NCI-H2227 (cell line): ENCODE data around the gene RSBN1.

ENCODE experiments used
- DNase-seq: peaks from one replicate; lab custom pipeline; 2025; ENCODE audit not compliant: unreplicated experiment; lab: John Stamatoyannopoulos, UW

RSBN1 gene

DNA sequence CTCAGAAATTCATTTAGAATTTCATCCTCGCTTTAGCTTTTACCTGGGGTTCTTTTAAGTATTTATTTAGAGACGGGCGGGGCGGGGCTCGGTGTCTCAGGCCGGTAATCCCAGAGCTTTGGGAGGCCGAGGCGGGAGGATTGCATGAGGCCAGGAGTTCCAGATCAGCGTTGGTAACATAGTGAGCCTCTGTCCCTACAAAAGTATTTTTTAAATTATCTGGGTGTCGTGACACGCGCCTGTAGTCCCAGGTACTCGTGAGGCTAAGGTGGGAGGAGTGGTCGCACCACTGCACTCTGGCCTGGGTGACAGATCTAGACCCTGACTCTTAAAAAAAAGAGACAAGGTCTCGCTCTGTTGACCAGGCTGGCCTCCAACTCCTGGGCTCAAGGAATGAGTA is 942 bp upstream of the RSBN1 start:
- peak; percentile 41 for DNase-seq

GRCh38 chr1:113812661-113813135 is 422 bp upstream of the RSBN1 start:
- peak; percentile 77 for DNase-seq

DNA sequence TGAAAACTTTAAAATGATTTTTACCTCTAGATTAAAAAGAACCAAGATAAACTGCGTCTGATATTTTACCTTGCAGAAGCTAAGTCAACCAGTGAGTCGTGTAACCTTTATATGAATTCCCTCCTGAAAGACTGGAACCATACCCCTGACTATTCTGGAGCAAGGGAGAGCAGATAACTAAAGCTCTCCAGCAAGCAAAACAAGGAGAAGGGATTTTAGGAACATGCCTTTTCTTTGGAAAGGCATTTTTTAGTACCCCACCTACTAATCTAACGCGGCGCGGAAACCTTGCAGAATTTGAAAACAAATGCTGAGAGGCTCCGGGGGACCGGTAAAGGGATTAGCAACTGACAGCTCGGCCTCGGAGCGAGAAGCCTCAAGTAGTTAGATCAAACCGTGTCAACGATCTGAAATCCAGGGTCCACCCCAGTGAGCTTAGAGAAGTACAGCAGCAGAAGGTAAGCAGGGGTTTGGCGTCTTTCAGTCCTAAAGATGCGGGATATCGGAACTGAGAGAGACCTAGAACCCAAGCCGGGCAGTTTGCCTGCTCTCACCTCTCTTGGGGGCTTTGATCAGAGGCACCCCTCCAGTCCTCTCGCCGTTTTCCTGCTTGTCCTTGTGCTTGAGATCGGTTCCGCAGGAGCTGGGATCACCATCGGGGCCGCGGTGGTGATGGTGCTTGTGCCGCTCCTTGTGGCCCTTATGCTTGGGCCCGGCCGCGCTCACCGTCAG is 954 bp downstream of the RSBN1 start:
- peak; percentile 68 for DNase-seq

DNA sequence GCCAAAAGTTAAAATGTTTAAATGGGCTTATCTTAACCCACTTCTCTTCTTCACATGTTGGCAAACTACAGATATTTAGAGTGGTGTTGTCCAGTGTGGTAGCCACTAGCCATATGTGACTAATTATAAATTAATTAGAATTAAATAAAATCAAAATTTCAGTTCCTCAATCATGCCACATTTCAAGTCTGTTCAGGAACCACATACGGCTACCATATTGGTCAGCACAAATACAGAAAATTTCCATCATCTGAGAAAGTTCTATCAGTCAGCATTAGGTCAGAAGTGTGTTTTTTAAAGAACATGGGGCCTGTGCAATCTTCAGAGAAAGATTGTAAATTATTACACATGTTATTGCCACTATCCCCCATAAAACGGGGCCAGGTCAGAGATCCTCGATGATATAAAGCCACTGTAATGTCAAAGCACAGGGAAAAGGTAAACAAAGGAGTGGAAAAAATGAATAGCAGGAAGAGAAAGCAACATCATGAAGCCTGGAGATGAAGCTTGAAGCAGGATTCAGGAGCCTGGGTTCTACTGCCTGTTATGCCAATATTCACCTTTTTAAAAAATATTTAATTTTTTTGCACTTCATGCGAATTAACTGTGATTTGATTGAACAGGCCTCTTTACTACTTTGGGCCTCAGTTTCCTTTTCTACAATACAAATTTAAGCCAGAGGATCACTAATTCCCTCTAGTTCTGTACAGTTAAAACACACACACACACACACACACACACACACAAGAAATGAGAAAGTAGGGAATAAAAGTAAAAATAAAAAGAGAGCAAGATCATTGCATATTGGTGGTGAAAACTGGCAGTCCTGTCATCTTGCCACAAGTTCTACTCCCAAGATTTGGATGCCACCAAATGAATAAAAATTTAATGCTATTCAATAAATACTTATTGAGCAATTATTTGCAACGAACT is 2.3 kb downstream of the RSBN1 start:
- no peak for DNase-seq

DNA sequence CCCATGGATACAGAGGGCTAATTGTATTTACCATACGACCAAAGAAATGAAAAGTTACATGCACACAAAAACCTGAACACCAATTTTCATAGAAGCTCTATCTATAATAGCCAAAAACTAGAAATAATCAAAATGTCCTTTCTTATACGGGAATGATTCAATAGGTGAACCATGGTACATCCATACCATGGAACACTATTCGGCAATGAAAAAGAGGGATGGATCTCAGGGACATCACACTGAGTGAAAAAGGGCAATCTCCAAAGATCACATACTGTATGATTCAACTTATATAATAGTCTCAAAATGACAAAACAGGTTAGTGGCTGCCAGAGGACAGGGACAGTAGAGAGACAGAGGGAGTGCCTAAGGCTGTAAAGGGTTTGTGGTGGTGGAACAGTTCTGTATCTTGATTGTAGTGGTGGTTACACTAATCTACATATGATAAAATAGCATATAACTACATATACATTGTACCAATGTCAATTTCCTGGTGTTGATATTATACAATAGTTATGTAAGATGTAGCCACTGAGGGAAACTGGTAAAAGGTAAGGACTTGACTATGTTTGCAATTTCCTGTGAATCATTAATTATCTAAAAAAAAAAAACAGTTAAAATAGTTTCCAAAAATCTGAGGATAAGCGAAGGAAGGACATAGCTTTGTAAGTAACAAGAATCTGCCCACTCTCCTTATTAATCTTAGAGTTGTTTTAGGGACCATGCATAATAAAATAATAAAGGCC is 3.7 kb downstream of the RSBN1 start:
- DNase-seq = no peak

- DNase-seq = no peak
Measured at GRCh38 chr1:113805639-113806038, 6.6 kb downstream of the RSBN1 start.

DNA sequence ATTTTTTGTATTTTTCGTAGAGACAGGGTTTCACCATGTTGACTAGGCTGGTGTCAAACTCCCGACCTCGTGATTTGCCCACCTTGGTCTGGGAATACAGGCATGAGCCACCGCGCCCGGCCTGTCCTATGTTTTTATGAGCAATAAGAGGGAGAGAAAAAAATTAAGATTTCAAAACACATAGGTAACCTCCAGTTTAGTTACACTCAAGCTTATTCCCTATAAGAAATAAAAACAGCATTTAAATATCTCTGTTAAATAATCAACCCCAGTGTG is 7.1 kb downstream of the RSBN1 start:
- DNase-seq = no peak

DNA sequence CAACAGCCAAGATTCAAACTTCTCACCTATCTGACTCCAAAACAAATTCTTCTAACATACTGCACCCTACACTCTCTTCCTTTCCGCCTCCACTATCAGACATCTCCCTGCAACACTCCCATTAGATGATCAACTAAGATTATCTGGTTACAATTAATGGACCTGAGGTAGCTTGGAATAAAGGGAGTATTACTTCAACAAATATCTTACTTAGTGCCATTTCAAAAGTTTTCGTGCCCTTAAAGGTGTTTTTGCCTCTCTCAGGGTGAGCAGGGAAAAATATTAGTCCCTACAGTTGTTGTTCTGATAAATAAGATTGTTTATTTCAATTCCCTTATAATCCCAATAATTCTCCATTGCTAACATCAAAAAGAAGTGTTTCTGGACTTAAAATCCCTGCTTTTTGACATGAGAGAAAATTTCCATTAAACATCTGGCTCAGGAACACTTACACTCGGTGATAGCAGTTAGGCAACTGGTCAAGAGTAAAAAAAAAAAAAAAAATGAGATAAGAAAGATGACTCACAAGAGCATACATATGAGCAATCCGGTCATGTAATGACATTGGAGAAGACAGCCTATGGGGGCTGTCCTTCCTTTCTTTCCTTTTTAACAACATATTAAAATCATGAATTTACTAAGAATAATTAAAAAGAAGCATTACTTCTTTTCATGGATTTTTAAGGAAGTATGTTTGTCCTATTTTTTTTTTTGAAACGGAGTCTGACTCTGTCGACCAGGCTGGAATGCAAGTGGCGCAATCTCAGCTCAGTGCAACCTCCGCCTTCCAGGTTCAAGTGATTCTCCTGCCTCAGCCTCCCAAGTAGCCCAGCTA is 7.6 kb downstream of the RSBN1 start:
- no peak for DNase-seq

DNA sequence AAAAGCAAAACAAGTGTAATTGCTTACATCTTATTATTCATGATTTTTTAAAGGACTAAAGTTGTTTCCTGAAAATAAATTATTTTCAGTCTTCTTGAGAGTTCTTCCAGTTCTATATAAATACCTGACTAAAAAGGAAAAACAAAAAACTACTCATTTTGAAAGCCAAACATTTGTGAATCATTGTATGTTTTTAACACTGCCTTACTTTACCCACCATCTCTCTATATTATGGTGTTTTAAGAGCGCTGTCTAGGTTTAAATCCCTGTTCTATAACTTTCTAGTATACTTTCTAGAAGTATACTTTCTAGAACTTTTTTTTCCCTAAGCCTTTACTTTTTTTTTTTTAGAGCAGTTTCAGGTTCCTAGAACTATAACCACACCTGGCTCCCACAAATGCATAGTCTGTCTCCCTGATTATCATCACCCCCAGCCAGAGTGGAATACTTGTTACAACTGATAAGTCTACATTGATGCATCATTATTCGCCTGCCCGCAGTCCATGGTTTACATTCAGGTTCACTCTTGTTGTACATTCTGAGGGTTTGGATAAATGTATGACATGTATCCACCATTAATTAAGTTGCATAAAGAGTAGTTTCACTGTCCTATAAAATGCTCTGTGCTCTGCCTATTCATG is 9.8 kb downstream of the RSBN1 start:
- DNase-seq = no peak

GRCh38 chr1:113800487-113800886 is 11.8 kb downstream of the RSBN1 start:
- DNase-seq = no peak

- DNase-seq = no peak
Measured at GRCh38 chr1:113797472-113797871, 14.8 kb downstream of the RSBN1 start.

DNA sequence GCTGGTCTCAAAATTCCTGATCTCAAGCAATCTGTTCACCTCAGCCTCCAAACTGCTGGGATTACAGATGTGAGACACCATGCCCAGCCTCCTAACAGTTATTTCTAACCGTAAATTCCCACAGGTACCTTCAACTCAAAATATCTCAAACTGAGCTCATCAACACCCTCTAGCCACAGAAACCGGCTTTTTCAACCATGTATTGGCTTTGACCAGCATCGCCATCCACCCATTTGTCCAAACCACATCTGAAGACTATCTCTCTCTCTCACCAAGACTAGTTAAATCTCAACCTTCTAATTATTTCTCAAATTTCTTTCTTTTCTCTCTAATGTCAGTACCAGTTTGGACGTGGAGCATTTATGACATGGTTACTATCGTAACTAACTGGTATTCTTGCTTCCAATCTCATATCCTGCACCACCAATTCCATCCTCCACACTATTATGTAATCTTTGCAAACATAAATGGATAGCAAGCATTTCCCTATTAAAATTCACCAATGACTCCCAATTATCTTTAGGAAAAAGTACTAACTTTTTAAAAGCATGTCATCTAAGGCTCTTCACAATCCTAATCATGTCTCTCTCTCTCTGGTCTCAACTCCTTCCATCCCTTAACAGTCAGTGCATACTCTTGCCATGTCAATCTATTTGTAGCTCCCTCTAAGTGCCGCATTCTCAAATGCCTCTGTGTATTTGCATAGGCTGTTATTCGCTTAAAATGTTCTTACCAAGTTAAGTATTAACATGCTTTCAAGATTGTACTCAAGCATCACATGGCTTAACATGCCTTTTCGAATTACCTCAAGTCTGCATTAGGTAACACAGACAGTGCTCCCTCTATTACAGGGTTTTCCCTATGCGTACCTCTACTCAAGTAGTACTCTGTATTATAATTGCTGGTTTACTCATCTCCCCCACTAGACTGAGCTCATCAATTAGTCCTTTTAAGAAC is 18.1 kb downstream of the RSBN1 start:
- DNase-seq = no peak

- DNase-seq = no peak
Measured at GRCh38 chr1:113792986-113793385, 19.3 kb downstream of the RSBN1 start.

GRCh38 chr1:113792471-113792870 is 19.8 kb downstream of the RSBN1 start:
- no peak for DNase-seq

- DNase-seq = no peak
Measured at GRCh38 chr1:113788802-113789201, 23.5 kb downstream of the RSBN1 start.

- no peak for DNase-seq
Measured at GRCh38 chr1:113787663-113788062, 24.6 kb downstream of the RSBN1 start.

DNA sequence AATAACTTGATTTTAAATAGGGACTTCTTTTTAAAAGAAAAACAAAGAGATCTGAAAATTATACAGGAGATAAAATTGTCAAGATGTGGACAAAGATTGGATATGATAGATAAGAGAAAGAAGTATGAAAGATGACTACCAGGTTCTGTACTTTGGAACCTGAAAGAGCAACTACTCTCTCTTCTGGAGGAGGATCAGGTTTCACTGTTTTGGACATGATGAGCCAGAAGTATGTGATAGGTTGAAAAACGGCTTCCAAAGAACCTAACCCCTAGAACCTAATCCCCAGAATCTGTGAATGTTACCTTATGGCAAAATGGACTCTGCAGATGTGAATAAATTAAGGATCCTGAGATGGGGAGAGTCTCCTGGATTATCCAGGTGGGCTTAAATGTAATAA is 26.2 kb downstream of the RSBN1 start:
- no peak for DNase-seq

GRCh38 chr1:113784104-113784779 is 28.0 kb downstream of the RSBN1 start:
- no peak for DNase-seq
